Endothelial cell (in vitro differentiated cells): Measurements from ENCODE around the gene LRRC30. TPM values are rescaled to one million over a fixed set of nuclear protein-coding genes. Genes with fewer than 3 reads are reported as not detected.

Source experiments
- DNase-seq: peaks from one replicate; pipeline ENCODE4 v3.0.0; 2021; ENCODE audit warnings: low spot score
- H3K27ac Mint-ChIP-seq: one replicate; pipeline ENCODE4 v1.8.0; 2021; ENCODE audit warnings: mixed read lengths, inconsistent platforms; ENCODE audit not compliant: unreplicated experiment
- H3K27me3 Mint-ChIP-seq: one replicate; pipeline ENCODE4 v1.8.0; 2021; ENCODE audit warnings: mild to moderate bottlenecking, moderate library complexity, mixed read lengths, inconsistent platforms; ENCODE audit not compliant: unreplicated experiment
- H3K36me3 Mint-ChIP-seq: one replicate; pipeline ENCODE4 v1.8.0; 2021; ENCODE audit warnings: mild to moderate bottlenecking, low read depth, mixed read lengths, inconsistent platforms; ENCODE audit not compliant: unreplicated experiment
- H3K4me1 Mint-ChIP-seq: one replicate; pipeline ENCODE4 v1.8.0; 2021; ENCODE audit warnings: mild to moderate bottlenecking, mixed read lengths, inconsistent platforms; ENCODE audit not compliant: unreplicated experiment
- H3K4me3 Mint-ChIP-seq: one replicate; pipeline ENCODE4 v1.8.0; 2021; ENCODE audit warnings: mild to moderate bottlenecking, mixed read lengths, inconsistent platforms; ENCODE audit not compliant: unreplicated experiment
- H3K9me3 Mint-ChIP-seq: one replicate; pipeline ENCODE4 v1.8.0; 2021; ENCODE audit warnings: mixed read lengths, inconsistent platforms; ENCODE audit not compliant: unreplicated experiment
- CTCF ChIP-seq: fragments of 200-600 bp; sonication (generic); IDR thresholded peaks from one replicate; pipeline ENCODE4 v1.5.0; 2021; ENCODE audit warnings: antibody characterized with exemption; ENCODE audit not compliant: unreplicated experiment
- total RNA-seq: library from RNA; stranded (reverse); fragmentation: NEBNext Ultra II Directional; extraction: Animal tissue kit (Norgen Biotek cat#: 25700); gene quantifications from one replicate; pipeline ENCODE4 v1.2.1, GENCODE V29; 2021; ENCODE audit not compliant: unreplicated experiment

The LRRC30 gene
- total RNA-seq, 1 donor from 2014 or later, result not detected

DNA sequence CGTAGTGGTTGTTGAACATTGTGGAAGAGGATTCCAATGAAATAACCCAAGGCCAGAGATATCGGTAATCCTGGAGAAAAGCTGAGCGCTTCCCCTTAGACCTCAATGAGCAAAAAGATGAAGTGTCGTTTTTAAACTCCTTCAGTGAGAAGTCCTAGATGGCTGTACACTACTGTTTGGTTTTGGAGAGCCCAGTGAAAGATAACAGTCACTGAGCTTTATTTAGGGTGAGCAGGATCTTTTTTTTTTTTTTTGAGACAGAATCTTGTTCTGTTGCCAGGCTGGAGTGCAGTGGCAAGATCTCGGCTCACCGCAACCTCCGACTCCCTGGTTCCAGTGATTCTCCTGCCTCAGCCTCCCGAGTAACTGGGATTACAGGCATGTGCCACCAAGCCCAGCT lies 24.2 kb downstream of the LRRC30 start:
- DNase-seq, result no peak
- Mint-ChIP-seq H3K27me3 (no peaks in the 10 kb centered on the region), H3K4me3 (no peak overlapping the region), H3K4me1 (peaks cover 7% of the 10 kb centered on the region), H3K27ac (no peak overlapping the region), H3K36me3 (no peaks in the 10 kb centered on the region), H3K9me3 (no peaks in the 10 kb centered on the region)
- TF ChIP-seq CTCF, result no peak

- Mint-ChIP-seq H3K4me1 (peaks cover 7% of the 10 kb centered on the region), H3K4me3 (no peak overlapping the region), H3K27ac (no peak overlapping the region), H3K36me3 (no peaks in the 10 kb centered on the region), H3K27me3 (no peaks in the 10 kb centered on the region), H3K9me3 (no peaks in the 10 kb centered on the region)
- TF ChIP-seq CTCF, result no peak
- no peak for DNase-seq
Measured at GRCh38 chr18:7255643-7256042, 24.8 kb downstream of the LRRC30 start.

- no peak overlapping the region for H3K4me3 Mint-ChIP-seq
- peaks cover 7% of the 10 kb centered on the region for H3K4me1 Mint-ChIP-seq
- TF ChIP-seq CTCF, result no peak
- no peaks in the 10 kb centered on the region for H3K9me3 Mint-ChIP-seq
- H3K27me3 Mint-ChIP-seq, result no peaks in the 10 kb centered on the region
- no peak for DNase-seq
- no peaks in the 10 kb centered on the region for H3K36me3 Mint-ChIP-seq
- peak overlapping the region; percentile 3 for H3K27ac Mint-ChIP-seq
Measured at GRCh38 chr18:7256618-7257425, 25.9 kb downstream of the LRRC30 start.

DNA sequence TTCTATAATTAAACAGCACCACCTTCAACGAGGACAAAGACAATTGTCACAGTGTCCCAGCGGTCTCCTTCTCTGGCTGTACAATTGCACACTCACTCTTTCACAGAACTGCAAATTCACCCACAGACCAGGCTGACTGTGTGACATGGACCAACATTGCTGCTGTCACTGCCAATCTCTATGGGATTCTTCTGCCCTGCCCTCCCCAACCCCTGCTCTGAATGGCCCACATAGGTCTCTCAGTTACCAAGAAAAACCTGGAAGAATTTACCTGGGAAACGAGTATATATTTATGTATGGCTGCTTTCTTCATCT lies 26.5 kb downstream of the LRRC30 start:
- no peaks in the 10 kb centered on the region for H3K9me3 Mint-ChIP-seq
- peaks cover 7% of the 10 kb centered on the region for H3K4me1 Mint-ChIP-seq
- no peak for TF ChIP-seq CTCF

GRCh38 chr18:7259475-7259874 lies 28.6 kb downstream of the LRRC30 start:
- Mint-ChIP-seq H3K27ac (no peak overlapping the region), H3K4me1 (peaks cover 20% of the 10 kb centered on the region), H3K27me3 (peaks cover 2% of the 10 kb centered on the region), H3K36me3 (no peaks in the 10 kb centered on the region), H3K4me3 (no peak overlapping the region), H3K9me3 (no peaks in the 10 kb centered on the region)
- no peak for DNase-seq
- TF ChIP-seq CTCF, result no peak

More for the DNA sequence above, 26.5 kb downstream of the LRRC30 start:
- H3K27me3 Mint-ChIP-seq, result no peaks in the 10 kb centered on the region
- H3K4me3 Mint-ChIP-seq, result no peak overlapping the region
- no peaks in the 10 kb centered on the region for H3K36me3 Mint-ChIP-seq
- DNase-seq, result no peak
- no peak overlapping the region for H3K27ac Mint-ChIP-seq
